ENCODE results near the gene SIAH2. TPM values are rescaled to one million over a fixed set of nuclear protein-coding genes. Genes with fewer than 3 reads are reported as not detected.

Gene SIAH2
- total RNA-seq, 1 donor from 2014 or later, result 18.6 TPM

- Histone ChIP-seq H3K36me3 (no peaks in the 10 kb centered on the region), H3K4me3 (peak overlapping the region; percentile 89), H3K4me1 (peaks cover 63% of the 10 kb centered on the region), H3K27me3 (ENCODE audit: low read depth) (no peaks in the 10 kb centered on the region), H3K27ac (peak overlapping the region; percentile 56), H3K9me3 (no peaks in the 10 kb centered on the region)
- DNase-seq (no peak), ATAC-seq (no peak)
- TF ChIP-seq, protein P1, sequence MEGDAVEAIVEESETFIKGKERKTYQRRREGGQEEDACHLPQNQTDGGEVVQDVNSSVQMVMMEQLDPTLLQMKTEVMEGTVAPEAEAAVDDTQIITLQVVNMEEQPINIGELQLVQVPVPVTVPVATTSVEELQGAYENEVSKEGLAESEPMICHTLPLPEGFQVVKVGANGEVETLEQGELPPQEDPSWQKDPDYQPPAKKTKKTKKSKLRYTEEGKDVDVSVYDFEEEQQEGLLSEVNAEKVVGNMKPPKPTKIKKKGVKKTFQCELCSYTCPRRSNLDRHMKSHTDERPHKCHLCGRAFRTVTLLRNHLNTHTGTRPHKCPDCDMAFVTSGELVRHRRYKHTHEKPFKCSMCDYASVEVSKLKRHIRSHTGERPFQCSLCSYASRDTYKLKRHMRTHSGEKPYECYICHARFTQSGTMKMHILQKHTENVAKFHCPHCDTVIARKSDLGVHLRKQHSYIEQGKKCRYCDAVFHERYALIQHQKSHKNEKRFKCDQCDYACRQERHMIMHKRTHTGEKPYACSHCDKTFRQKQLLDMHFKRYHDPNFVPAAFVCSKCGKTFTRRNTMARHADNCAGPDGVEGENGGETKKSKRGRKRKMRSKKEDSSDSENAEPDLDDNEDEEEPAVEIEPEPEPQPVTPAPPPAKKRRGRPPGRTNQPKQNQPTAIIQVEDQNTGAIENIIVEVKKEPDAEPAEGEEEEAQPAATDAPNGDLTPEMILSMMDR (IDR thresholded peaks at IDR 0.05), result no peak
- intact Hi-C loops (cut with DNase I), result no loop called here
These were observed 2.4 kb downstream of the SIAH2 start for GRCh38 chr3:150760431-150761200.

DNA sequence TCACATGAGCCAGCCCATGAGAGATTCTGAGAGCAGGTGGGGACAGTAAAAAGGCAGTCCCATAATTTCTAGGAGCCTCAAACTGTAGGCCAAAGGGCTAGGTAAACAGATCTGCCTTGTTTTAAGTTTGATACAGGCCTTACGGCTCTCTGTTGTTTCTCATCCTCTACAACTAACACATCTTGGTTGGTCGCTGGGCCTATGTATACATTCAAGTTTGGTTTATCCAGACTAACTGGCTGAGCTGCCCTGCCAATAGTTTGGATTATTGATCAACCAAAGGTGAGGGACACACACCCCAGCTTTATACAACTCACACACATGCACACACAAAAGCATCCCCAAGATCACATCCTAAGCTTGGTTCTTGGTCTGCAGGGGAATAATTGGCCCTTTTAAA lies 3.0 kb downstream of the SIAH2 start:
- Histone ChIP-seq H3K36me3 (no peaks in the 10 kb centered on the region), H3K9me3 (no peaks in the 10 kb centered on the region), H3K27me3 (ENCODE audit: low read depth) (no peaks in the 10 kb centered on the region), H3K4me1 (peaks cover 63% of the 10 kb centered on the region), H3K4me3 (peak overlapping the region; percentile 89), H3K27ac (peak overlapping the region; percentile 56)
- no peak for ATAC-seq
- DNase-seq, result no peak
- TF ChIP-seq, protein P1 (IDR thresholded peaks at IDR 0.05), result no peak
- intact Hi-C loops (cut with DNase I), result no loop called here

GRCh38 chr3:150759319-150759718 lies 3.6 kb downstream of the SIAH2 start:
- no peak for DNase-seq
- H3K4me1 ChIP-seq, result peaks cover 58% of the 10 kb centered on the region
- peak overlapping the region; percentile 56 for H3K27ac ChIP-seq
- H3K9me3 ChIP-seq, result no peaks in the 10 kb centered on the region
- TF ChIP-seq, protein P1 (IDR thresholded peaks at IDR 0.05), result no peak
- H3K27me3 ChIP-seq (ENCODE audit: low read depth), result no peaks in the 10 kb centered on the region
- H3K36me3 ChIP-seq, result no peaks in the 10 kb centered on the region
- intact Hi-C loops (cut with DNase I), result no loop called here
- no peak overlapping the region for H3K4me3 ChIP-seq
- ATAC-seq, result no peak

DNA sequence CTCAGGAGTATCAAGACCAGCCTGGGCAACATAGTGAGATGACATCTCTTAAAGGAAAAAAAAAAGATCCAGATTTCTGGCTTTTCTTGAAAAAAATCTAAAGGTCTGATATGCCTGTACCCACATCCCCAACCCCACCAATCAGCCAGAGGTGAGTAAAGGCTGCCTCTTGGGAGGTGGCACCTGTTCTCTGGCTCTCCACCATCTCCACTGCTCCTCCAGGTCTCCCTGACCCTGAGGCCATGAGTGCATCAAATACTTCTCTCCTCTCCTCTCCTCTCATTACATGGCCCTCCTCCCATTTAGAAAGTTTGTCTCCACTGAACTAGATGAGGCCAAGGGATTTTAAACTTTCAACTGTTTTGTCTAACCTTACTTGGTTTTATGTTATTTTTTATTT lies 5.2 kb downstream of the SIAH2 start:
- no peak for ATAC-seq
- Histone ChIP-seq H3K36me3 (no peaks in the 10 kb centered on the region), H3K9me3 (no peaks in the 10 kb centered on the region), H3K4me3 (no peak overlapping the region), H3K27me3 (ENCODE audit: low read depth) (no peaks in the 10 kb centered on the region), H3K27ac (no peak overlapping the region), H3K4me1 (peaks cover 56% of the 10 kb centered on the region)
- intact Hi-C loops (cut with DNase I), result no loop called here
- TF ChIP-seq, protein P1 (IDR thresholded peaks at IDR 0.05), result no peak
- no peak for DNase-seq

DNA sequence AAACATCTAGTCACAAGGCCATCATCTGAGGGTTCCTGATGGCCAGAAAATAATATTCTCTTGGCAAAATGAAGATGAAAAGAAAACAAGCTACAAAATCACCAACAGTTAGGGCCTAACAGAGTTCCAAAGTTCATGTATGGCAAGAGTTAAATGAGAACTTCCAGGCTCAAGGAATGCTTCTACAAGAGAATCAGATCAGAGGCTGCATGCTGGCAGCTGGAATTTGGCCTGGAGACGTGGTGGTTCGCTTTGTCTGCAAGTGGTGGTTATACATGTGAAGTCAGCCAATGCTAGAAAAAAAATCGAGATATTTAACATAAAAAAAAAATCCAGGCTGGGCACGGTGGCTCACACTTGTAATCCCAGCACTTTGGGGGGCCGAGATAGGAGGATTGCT lies 5.6 kb downstream of the SIAH2 start:
- no peak overlapping the region for H3K4me3 ChIP-seq
- no peak overlapping the region for H3K27ac ChIP-seq
- H3K27me3 ChIP-seq (ENCODE audit: low read depth), result no peaks in the 10 kb centered on the region
- TF ChIP-seq, protein P1 (IDR thresholded peaks at IDR 0.05), result no peak
- DNase-seq, result no peak
- intact Hi-C loops (cut with DNase I), result no loop called here
- no peak for ATAC-seq
- H3K36me3 ChIP-seq, result no peaks in the 10 kb centered on the region
- no peaks in the 10 kb centered on the region for H3K9me3 ChIP-seq
- H3K4me1 ChIP-seq, result peaks cover 60% of the 10 kb centered on the region

Measured in lower lobe of right lung (tissue), 2 donors.